ENCODE results near the gene RAF1.
A peak's percentile ranks its signal among the peaks of the same experiment; 100 is the strongest.
"Not testable (repeated sequence)": the region's sequence is repeated elsewhere in the genome, so short reads cannot be mapped to it uniquely, and the experiment has no call there.

Gene RAF1

GRCh38 chr3:12556690-12557472, 107.0 kb downstream of the RAF1 start, which contains the start of gene MKRN2:
MKRN2 (plus strand) TSS chr3:12557087; CDS start chr3:12557151, 64 bp downstream.
- TF ChIP-seq JUND (IDR thresholded peaks at IDR 0.05; ENCODE audit: low read depth): no peak

GRCh38 chr3:12556314-12556689, 107.6 kb downstream of the RAF1 start:
- in situ Hi-C loops (cut with HindIII; ENCODE audit: low pct_unique_long_range_greater_than_20kb, low sequenced_read_pairs): no loop called here
- DNase-seq (ENCODE audit: low read depth in 1 of 2, low spot score in 1 of 2): no peak
- no peak for TF ChIP-seq JUND (IDR thresholded peaks at IDR 0.05; ENCODE audit: low read depth)

More at GRCh38 chr3:12556690-12557472, 107.0 kb downstream of the RAF1 start, which contains the start of gene MKRN2:
- in situ Hi-C loops (cut with HindIII; ENCODE audit: low pct_unique_long_range_greater_than_20kb, low sequenced_read_pairs): no loop called here
- peak; percentile 77 to 95 for DNase-seq (ENCODE audit: low read depth in 1 of 2, low spot score in 1 of 2)

- DNase-seq (ENCODE audit: low read depth in 1 of 2, low spot score in 1 of 2): peak in 1 of 2 experiments; percentile 57
- in situ Hi-C loops (cut with HindIII; ENCODE audit: low pct_unique_long_range_greater_than_20kb, low sequenced_read_pairs): no loop called here
- no peak for TF ChIP-seq JUND (IDR thresholded peaks at IDR 0.05; ENCODE audit: low read depth)
These were observed 110.0 kb downstream of the RAF1 start for GRCh38 chr3:12553921-12554391.

- in situ Hi-C loops (cut with HindIII; ENCODE audit: low pct_unique_long_range_greater_than_20kb, low sequenced_read_pairs): no loop called here
- TF ChIP-seq JUND (IDR thresholded peaks at IDR 0.05; ENCODE audit: low read depth): no peak
- DNase-seq (ENCODE audit: low read depth in 1 of 2, low spot score in 1 of 2): no peak
These were observed 113.8 kb downstream of the RAF1 start for GRCh38 chr3:12549971-12550760.

DNA sequence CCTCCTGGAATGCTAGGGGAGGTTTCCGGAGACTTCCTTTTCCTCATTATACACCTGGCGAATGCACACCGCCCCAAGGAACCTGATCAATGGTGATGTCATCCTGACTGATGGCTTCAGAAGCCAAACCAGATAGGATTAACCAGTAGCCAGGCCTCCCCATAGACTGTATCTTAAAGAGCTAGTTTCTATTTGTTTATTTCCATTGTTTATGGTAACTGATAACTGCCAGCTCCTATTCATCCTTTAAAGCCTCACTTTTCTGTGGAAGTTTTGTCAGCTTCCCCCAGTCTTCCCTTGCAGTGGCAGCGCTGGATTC, 118.5 kb downstream of the RAF1 start, which contains the start of gene MKRN2OS:
MKRN2OS (minus strand) TSS at position 27 of the 319 bp plus-strand sequence. CDS start 35 bp downstream, outside the sequence.
- peak; percentile 64 to 95 for DNase-seq (ENCODE audit: low read depth in 1 of 2, low spot score in 1 of 2)
- no peak for TF ChIP-seq JUND (IDR thresholded peaks at IDR 0.05; ENCODE audit: low read depth)
- in situ Hi-C loops (cut with HindIII; ENCODE audit: low pct_unique_long_range_greater_than_20kb, low sequenced_read_pairs): no loop called here

- in situ Hi-C loops (cut with HindIII; ENCODE audit: low pct_unique_long_range_greater_than_20kb, low sequenced_read_pairs): no loop called here
- no peak for DNase-seq (ENCODE audit: low read depth in 1 of 2, low spot score in 1 of 2)
- no peak for TF ChIP-seq JUND (IDR thresholded peaks at IDR 0.05; ENCODE audit: low read depth)
These were observed 119.1 kb downstream of the RAF1 start for GRCh38 chr3:12544652-12545472.

- DNase-seq (ENCODE audit: low read depth in 1 of 2, low spot score in 1 of 2); in situ Hi-C loops (cut with HindIII; ENCODE audit: low pct_unique_long_range_greater_than_20kb, low sequenced_read_pairs): not testable (repeated sequence)
These were observed 120.4 kb downstream of the RAF1 start for GRCh38 chr3:12543497-12543896.

DNA sequence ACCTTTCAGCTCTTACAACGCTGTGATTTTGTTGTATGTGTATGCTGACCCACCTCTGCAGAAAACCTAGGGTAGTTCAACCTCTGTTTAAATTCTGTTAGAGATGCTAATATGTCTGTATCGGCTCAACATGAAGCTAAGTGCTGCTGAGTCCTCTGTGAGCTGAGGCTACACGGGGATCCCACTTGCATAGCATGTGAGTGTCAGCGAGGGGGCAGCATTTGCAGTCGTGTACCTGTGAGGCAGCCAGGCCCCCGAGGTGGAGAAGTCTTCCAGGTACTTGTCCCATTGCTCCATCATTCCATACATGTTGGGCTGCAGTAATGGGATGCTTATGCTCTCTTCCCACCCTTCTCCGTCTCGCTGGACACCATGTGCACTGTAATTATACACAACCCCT, 122.3 kb downstream of the RAF1 start:
- peak in 1 of 2 experiments; percentile 36 for DNase-seq (ENCODE audit: low read depth in 1 of 2, low spot score in 1 of 2)
- in situ Hi-C loops (cut with HindIII; ENCODE audit: low pct_unique_long_range_greater_than_20kb, low sequenced_read_pairs): no loop called here
- no peak for TF ChIP-seq JUND (IDR thresholded peaks at IDR 0.05; ENCODE audit: low read depth)

GRCh38 chr3:12536423-12536822, 127.5 kb downstream of the RAF1 start:
- TF ChIP-seq JUND (IDR thresholded peaks at IDR 0.05; ENCODE audit: low read depth): no peak
- DNase-seq (ENCODE audit: low read depth in 1 of 2, low spot score in 1 of 2): no peak
- in situ Hi-C loops (cut with HindIII; ENCODE audit: low pct_unique_long_range_greater_than_20kb, low sequenced_read_pairs): no loop called here
